M059J (cell line): ENCODE measurements around the gene PDSS2. TPM values are rescaled to one million over a fixed set of nuclear protein-coding genes. Genes with fewer than 3 reads are reported as not detected.
"Not testable (repeated sequence)": the region's sequence is repeated elsewhere in the genome, so short reads cannot be mapped to it uniquely, and the experiment has no call there.

Source experiments
- DNase-seq: peaks from one replicate; pipeline ENCODE4 v3.0.0-alpha.2; 2012; ENCODE audit warnings: low read depth
- total RNA-seq: library from RNA; depleted of rRNA; stranded (reverse); fragments of >200 nt; shearing (Covaris generic); gene quantifications from 2 replicates; pipeline ENCODE4 v1.2.3, GENCODE V29; 2014

PDSS2 gene
- total RNA-seq, 1 experiment from 2014 or later = 18.9 TPM

DNA sequence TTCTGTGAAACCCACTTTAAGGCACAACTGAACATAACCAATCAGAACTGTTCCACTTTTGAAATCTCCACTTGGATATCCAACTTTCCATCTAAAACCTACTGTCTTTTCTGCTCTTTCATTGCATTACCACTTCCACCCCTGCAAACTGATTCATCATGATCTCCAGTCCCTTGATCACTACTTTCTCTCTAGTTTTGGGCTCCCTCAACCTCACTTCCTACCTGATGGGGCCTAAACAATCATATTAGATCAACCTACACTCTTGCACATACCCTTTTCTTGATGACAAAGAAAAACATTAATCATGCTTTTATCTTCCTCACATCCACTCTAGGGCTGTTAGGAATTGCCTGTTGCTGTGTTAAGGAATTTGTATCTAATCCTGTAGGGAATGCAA lies 137.6 kb downstream of the PDSS2 start:
- no peak for DNase-seq

DNA sequence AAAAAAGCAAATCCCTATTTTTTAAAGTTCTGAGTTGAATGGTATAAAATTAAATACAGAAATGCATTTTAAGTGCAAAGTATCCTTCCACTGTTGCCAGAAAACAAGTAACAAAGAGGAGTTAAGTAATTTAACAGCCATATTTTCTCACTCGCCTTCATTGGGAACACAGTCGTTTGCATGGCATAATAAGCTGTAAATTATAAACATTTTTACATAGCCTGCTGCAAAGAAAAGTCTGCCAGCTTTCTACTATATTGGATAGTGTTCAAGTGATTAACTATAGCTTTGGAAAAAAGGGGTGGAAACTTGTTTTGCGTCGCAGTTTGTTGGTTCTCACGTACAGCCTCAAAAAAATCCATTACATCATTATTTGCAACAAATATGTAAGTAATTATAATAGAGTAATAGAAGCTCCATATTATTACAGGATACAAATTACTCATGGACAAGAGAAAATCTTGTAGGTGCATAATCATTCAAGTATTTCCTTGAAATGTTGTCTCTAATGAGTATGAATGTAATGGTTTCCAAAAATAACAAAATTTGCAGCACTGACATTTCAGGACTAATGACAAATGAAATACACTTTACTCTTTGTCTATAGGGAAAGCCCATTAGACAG lies 139.3 kb downstream of the PDSS2 start:
- DNase-seq = no peak

GRCh38 chr6:107318100-107318736 lies 141.1 kb downstream of the PDSS2 start:
- DNase-seq = peak; percentile 66

DNA sequence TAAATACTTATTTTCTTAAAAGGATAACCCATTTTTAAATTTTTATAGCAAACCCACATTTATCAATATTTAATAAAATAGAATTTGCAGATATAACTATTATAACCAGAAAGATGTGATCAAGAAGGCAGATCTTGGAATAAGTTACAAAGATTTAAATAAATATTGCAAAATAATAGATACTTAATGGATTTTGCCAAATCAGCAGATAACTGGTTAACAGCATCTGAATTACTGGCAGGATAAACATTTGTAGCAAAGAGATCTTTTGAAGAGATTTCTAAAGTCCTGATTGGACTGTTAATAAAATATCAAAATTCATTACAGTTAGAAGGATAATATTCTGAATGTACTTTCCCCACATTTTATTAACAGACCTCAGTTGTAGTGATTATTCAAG lies 144.2 kb downstream of the PDSS2 start:
- no peak for DNase-seq

DNA sequence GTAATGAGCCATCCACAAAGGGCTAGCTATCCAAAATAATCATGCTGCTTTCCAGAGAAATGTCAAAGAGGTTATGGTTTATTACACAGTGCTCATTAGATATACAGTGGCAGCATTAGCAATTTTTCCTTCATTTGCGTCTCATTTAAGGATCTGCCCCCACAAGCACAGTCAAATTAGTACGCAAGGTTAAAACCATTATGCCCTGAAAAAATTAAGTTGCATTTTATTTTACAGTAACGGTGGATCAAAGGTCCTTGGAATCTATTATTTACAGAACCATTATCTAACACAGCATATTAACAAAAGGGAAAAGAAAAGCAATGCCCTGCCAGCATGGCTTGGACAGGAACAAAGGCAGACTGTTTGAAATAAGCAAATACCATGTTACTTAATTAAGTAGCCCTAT lies 144.8 kb downstream of the PDSS2 start:
- no peak for DNase-seq

DNA sequence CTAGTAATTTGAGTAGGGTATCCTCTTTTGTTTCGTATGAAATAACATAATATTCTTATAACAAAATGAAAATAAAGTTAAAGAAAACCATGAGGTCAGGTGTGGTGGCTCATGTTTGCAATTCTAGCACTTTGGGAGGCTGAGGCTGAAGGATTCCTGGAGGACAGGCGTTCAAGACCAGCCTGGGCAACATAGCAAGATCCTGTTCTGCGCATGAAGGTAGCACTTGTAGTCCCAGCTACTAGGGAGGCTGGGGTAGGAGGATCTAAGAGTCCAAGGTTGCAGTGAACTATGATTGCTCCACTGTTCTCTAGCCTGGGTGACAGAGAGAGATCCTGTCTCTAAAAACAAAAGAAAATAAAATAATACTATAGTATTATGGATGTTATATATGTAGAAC lies 145.6 kb downstream of the PDSS2 start:
- DNase-seq = no peak

DNA sequence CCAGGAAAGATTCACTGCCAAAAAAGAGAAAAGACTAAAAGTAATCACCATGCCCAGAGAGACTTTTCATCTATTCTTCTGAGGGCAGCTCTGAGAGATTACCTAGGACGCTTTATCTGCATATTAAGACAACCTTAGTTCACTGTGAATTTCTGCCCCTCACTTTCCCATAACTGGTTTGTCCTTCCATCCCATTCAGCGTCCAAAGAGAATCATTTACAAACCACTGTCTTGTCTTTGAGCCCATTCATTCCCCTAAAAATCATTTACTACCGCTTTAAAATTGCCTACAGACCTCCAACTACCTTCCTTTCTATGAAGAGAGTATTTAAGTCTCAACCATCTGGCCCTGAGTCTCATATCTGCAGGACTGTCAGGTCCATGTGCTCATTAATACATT lies 149.0 kb downstream of the PDSS2 start:
- DNase-seq = no peak

GRCh38 chr6:107308677-107309076 lies 150.7 kb downstream of the PDSS2 start:
- no peak for DNase-seq

DNA sequence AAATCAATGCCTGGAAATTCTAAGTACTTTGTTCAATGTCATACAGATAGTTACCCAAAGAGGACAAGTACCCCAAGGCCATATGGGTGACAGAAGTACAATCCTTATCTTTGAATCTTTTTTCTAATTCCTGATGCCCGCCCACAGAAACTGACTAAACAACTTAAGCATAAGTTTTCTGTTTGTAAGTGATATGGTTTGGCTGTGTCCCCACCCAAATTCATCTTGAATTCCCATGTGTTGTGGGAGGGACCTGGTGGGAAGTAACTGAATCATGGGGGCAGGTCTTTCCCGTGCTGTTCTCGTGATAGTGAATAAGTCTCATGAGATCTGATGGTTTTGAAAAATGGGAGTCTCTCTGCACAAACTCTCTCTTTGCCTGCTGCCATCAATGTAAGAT lies 153.4 kb downstream of the PDSS2 start:
- DNase-seq = not testable (repeated sequence)

- DNase-seq = no peak
These were observed 154.0 kb downstream of the PDSS2 start for GRCh38 chr6:107305391-107305790.

GRCh38 chr6:107304421-107305025 lies 154.8 kb downstream of the PDSS2 start:
- peak; percentile 89 for DNase-seq

GRCh38 chr6:107293350-107293749 lies 166.0 kb downstream of the PDSS2 start:
- no peak for DNase-seq

DNA sequence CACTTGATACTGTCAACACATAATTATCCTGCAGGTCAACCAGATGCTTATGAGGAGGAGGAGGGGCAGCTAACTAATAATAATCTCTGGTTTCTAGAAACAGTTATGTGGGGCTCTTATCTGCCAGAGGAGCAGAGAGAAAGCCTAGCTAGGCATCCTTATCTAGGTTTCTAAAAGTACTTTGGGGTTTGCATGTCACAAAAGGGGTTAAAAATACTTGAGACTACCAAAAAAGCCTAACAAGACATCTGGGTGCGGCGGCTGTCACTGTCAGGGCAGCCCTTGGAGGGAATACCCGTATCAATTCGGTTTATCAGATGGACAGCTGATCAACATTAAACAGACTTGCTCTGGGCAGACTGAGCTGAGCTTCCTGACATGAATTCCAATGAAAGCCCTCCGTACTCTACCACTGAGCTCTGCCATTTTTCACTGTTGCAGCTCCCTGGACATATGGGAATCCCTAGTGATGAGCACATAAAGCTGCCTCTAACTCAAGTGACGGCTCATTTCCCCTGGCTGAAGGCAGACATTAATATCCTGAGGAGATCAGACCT lies 166.6 kb downstream of the PDSS2 start:
- no peak for DNase-seq

DNA sequence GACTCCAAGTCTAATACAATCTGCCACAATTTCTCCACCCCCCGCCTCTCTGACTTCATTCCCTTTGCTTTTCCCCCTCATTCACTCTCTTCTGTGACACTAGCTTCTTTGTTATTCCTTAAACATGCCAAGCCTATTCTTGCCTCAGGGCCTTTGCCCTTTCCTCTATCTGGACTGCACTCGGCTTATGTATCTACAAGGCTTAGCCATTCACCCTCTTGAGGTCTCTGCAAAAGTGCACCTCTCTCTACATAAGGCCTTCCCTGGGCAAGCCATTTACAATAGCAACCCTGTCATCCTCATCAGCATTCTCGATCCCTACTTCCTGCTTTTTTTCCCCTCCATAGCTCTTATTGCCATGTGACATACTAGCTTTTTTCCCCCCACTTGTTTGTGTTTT lies 168.9 kb downstream of the PDSS2 start:
- DNase-seq = peak; percentile 58

- not testable (repeated sequence) for DNase-seq
These were observed 170.1 kb downstream of the PDSS2 start for GRCh38 chr6:107289258-107289657.

- not testable (repeated sequence) for DNase-seq
These were observed 173.7 kb downstream of the PDSS2 start for GRCh38 chr6:107285683-107286082.

GRCh38 chr6:107284805-107285204 lies 174.6 kb downstream of the PDSS2 start:
- DNase-seq = no peak

DNA sequence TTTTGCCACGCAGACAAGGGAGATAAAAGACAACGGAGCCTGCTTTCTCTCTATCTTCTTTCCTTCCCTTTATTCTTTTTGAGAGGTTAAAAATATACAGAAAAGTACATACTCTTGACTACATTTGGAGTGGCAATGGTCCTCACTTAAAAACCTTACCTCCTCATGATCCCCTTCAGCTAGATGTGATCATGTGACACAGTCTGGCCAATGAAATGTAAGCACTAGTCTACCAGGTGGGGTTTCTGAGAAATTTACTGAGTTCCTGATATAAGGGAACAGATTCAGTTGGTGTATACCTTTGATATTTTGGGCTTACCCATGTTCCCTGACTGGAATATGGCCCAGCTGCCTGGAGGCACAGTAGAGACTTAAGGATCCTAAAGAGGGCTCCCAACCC lies 178.6 kb downstream of the PDSS2 start:
- no peak for DNase-seq

DNA sequence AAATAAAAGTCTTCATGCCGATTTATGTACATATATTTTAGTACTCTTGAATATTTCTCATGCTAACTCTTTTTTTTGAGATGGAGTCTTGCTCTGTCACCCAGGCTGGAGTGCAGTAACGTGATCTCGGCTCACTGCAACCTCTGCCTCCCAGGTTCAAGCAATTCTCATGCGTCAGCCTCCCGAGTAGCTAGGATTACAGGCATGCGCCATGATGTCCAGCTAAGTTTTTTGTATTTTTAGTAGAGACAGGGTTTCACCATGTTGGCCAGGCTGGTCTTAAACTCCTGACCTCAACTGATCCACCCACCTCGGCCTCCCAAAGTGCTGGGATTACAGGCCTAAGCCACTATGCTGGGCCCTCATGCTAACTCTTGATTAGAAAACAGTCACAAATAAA lies 179.4 kb downstream of the PDSS2 start:
- not testable (repeated sequence) for DNase-seq

DNA sequence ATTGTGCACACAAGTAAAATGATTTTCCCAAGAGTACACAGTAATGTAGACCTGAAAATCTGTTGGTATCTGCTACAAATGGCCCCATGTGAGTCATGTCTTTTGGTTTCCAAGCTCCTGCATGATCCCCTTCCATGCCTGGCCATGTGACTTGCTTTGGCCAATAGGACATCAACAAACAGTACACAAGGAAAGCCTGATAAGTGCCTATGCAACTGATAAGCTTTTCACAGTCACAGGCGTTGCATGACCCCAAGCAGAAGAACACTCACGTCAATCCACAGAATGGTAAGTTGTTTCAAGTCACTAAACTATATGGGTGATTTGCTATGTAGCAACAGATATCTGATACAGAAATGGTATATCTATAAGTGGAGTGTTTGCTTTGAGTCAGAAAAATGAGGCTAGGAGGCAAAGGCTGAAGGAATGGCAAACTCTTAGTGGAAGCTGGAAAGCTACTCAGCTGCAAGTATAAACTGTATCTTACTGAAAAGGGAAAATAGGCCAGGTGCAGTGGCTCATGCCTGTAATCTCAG lies 184.0 kb downstream of the PDSS2 start:
- peak; percentile 52 for DNase-seq

DNA sequence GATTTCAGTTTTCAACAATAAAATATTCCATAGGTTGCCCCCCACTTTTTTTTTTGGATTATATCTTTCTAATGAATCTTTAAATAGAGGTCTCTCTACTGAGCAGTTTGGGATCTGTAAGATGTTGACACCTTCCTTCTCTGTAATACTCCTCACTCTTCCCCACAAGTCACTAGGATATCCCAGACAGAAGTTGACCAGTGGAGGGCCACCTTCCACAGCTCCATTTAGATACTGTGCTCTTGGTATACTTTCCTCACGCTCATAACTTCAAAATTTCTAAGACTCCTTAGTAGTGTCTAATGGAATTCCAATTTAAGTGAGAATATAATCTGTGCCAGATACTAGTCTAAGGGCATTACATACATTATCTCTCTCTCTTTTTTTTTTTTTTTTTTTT lies 185.1 kb downstream of the PDSS2 start:
- DNase-seq = no peak

GRCh38 chr6:107272246-107272645 lies 187.1 kb downstream of the PDSS2 start:
- DNase-seq = peak; percentile 79
